SH-SY5Y (cell line): Measurements from ENCODE around the gene LDHD.

Experiments used
- GATA2 ChIP-seq: IDR thresholded peaks from 2 replicates; pipeline ENCODE4 v1.6.1; 2011; ENCODE audit warnings: mild to moderate bottlenecking, low read depth, low read length
- GATA3 ChIP-seq: IDR thresholded peaks from 2 replicates; pipeline ENCODE4 v1.6.1; 2011; ENCODE audit warnings: low read depth, mild to moderate bottlenecking, low read length, moderate library complexity

DNA sequence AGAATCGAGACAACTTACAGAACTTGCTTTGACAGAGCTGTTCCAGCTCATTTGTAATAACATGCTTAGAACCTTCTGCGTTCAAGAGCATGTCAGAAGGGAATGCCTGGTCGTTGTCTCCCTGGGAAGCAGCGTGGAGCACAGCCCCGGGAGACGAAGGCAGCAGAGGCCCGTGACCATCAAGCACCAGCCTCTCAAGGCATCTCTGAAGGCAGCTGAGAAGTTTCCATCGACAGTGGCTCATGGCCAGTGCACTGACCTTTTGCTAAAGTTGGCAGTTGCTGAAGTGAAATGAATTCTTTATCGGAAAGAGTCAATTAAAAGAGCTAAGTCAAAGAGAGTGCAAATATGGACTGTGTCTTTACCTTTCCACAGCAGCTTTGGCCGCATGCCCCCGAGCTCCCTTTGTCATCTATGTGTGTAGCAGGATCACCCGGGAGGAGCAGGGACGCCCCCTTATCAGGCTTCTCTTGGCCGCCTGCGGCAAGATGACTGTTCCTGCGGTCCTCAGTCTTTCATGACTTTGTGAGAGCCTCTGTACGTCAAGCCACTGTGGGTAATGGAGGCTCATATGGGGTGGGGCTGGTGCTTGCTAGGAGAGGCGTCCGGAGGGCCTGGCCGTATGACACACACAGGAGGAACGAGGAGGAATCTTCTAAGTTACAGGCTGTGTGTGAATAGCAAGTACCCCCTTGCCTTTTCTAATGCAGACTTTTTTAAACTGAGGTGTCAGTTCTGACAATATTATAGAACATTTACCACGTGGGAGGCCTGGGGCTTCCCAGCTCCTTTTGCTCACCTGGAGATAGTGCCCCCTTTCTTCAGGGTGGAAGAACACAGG, 54.2 kb downstream of the LDHD start:
- TF ChIP-seq GATA2: no peak
- no peak for TF ChIP-seq GATA3
